Memory B cell (primary cell): ENCODE measurements around the gene MREG.
"Not testable (repeated sequence)": the region's sequence is repeated elsewhere in the genome, so short reads cannot be mapped to it uniquely, and the experiment has no call there.

Experiments
- ATAC-seq: fragments of 150-1000 bp; cut with Tn5 transposase; 2 replicates; pipeline ENCODE4 v1.10.0; 2021; ENCODE audit warnings: low read depth, mild to moderate bottlenecking, moderate library complexity
- DNase-seq, 2 donors: peaks; one replicate each; pipeline ENCODE4 v3.0.0; 2022; ENCODE audit warnings: low spot score in 2 of 2
- H3K27ac Mint-ChIP-seq: one replicate; pipeline ENCODE4 v1.8.0; 2022; ENCODE audit warnings: mild to moderate bottlenecking, moderate library complexity, mixed read lengths
- H3K27me3 Mint-ChIP-seq: one replicate; pipeline ENCODE4 v1.8.0; 2022; ENCODE audit warnings: mixed read lengths
- H3K36me3 Mint-ChIP-seq: one replicate; pipeline ENCODE4 v1.8.0; 2022; ENCODE audit warnings: mild to moderate bottlenecking, mixed read lengths
- H3K4me1 Mint-ChIP-seq: one replicate; pipeline ENCODE4 v1.8.0; 2022; ENCODE audit warnings: mixed read lengths
- H3K4me3 Mint-ChIP-seq: one replicate; pipeline ENCODE4 v1.8.0; 2022; ENCODE audit warnings: mild to moderate bottlenecking, moderate library complexity, mixed read lengths
- H3K9me3 Mint-ChIP-seq: one replicate; pipeline ENCODE4 v1.8.0; 2022; ENCODE audit warnings: mixed read lengths

Gene MREG

DNA sequence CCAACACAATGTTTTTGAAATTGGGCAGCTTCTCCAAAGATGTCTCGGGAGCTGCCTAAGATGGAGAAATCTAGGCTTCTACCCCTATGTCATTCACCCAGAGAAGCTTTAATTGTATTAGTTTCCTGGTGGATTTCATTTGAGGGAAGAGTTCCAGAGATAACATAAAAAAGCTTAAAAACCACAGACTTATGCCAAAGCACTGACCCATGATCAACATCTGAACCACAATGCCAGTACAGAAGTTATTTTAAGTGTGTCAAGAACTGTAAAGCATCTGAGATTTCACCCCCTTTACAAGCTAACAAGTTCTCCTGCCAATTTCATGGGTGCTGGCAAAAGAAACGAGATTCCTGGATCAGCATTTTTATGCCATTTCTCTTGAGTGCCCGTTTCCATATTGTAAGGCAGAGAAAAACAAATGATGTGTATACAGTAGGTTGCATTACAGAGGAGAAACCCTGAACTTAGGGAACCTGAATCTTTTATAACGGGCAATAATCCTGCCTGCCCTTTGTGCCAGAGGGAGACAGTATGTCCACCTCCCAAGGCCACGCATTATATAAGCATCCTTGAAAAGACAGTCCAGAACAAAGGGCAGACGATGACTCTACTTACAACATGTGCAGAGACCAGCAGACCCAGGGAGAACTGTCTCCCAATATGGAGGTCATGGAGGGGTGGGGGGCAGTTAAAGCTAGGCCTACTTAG, 44.1 kb downstream of the MREG start:
- H3K4me1 Mint-ChIP-seq, result peaks cover 8% of the 10 kb centered on the region
- H3K27ac Mint-ChIP-seq, result no peak overlapping the region
- H3K36me3 Mint-ChIP-seq, result peaks cover 18% of the 10 kb centered on the region
- H3K27me3 Mint-ChIP-seq, result no peaks in the 10 kb centered on the region
- no peaks in the 10 kb centered on the region for H3K9me3 Mint-ChIP-seq
- H3K4me3 Mint-ChIP-seq, result no peak overlapping the region
- no peak for DNase-seq
- ATAC-seq, result no peak

DNA sequence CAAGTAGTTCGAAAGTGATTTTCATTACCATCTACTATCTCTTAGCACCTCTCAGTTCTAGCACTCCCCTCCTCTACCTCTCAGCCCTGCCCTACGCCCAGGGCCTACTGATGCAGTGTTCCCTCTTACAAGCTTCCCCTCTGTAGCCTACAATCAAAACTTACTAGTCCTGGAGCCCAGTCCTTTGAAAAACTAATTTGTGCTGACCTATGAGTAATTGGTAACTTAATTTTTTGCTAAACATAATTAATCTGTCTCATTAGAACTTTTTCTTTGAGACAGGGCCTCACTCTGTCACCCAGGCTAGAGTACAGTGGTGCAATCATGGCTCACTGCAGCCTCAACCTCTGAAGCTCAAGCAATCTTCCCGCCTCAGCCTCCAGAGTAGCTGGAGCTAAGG, 44.9 kb downstream of the MREG start:
- H3K9me3 Mint-ChIP-seq, result no peaks in the 10 kb centered on the region
- H3K4me3 Mint-ChIP-seq, result no peak overlapping the region
- H3K36me3 Mint-ChIP-seq, result peaks cover 18% of the 10 kb centered on the region
- no peaks in the 10 kb centered on the region for H3K27me3 Mint-ChIP-seq
- H3K4me1 Mint-ChIP-seq, result peaks cover 8% of the 10 kb centered on the region
- H3K27ac Mint-ChIP-seq, result no peak overlapping the region
- ATAC-seq, result no peak
- no peak for DNase-seq

GRCh38 chr2:215967590-215968378, 45.6 kb downstream of the MREG start:
- H3K4me3 Mint-ChIP-seq, result no peak overlapping the region
- ATAC-seq, result no peak
- peaks cover 12% of the 10 kb centered on the region for H3K36me3 Mint-ChIP-seq
- no peak for DNase-seq
- peaks cover 8% of the 10 kb centered on the region for H3K4me1 Mint-ChIP-seq
- no peaks in the 10 kb centered on the region for H3K9me3 Mint-ChIP-seq
- H3K27ac Mint-ChIP-seq, result no peak overlapping the region
- no peaks in the 10 kb centered on the region for H3K27me3 Mint-ChIP-seq

GRCh38 chr2:215966951-215967350, 46.4 kb downstream of the MREG start:
- ATAC-seq (no peak), DNase-seq (no peak)
- Mint-ChIP-seq H3K4me1 (peaks cover 8% of the 10 kb centered on the region), H3K4me3 (no peak overlapping the region), H3K36me3 (peaks cover 11% of the 10 kb centered on the region), H3K27ac (no peak overlapping the region), H3K9me3 (no peaks in the 10 kb centered on the region), H3K27me3 (no peaks in the 10 kb centered on the region)

- no peaks in the 10 kb centered on the region for H3K9me3 Mint-ChIP-seq
- DNase-seq (no peak), ATAC-seq (no peak)
- H3K27me3 Mint-ChIP-seq, result no peaks in the 10 kb centered on the region
- H3K4me3 Mint-ChIP-seq, result no peak overlapping the region
- H3K4me1 Mint-ChIP-seq, result peaks cover 8% of the 10 kb centered on the region
- H3K27ac Mint-ChIP-seq, result no peak overlapping the region
- peaks cover 8% of the 10 kb centered on the region for H3K36me3 Mint-ChIP-seq
Observed at GRCh38 chr2:215966274-215966673, 47.1 kb downstream of the MREG start.

DNA sequence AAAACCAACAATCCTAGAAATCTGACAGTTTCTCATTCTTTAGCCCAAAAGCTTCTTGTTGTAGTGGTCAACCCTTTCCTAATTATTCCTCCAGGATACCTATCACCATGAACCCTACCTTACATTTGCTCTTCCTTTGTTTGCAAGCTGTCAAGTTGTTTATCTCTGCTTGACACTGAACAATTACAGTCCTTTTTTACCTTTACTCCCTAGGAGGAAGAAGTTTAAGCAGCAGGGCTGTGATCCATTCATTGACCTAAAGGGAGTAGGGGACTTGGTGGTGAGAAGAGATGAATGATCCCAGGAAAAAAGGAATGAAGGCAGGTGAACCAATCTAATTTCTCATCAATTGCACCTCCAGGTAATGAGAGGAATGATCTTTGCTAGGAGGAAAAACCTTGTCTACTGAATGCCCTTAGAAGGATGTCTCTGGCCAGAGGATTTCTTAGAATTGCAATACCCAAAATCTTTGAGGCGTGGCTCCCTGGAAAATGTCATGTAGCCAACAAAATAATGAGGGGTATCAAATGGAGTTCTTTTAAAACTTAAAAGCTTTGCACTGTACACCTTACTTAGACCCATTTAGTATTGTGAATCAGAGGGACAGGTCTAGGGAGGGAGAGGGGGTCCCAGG, 47.7 kb downstream of the MREG start:
- Mint-ChIP-seq H3K27ac (no peak overlapping the region), H3K9me3 (no peaks in the 10 kb centered on the region), H3K4me1 (peaks cover 8% of the 10 kb centered on the region), H3K36me3 (peaks cover 6% of the 10 kb centered on the region), H3K4me3 (no peak overlapping the region), H3K27me3 (no peaks in the 10 kb centered on the region)
- ATAC-seq (no peak), DNase-seq (no peak)

DNA sequence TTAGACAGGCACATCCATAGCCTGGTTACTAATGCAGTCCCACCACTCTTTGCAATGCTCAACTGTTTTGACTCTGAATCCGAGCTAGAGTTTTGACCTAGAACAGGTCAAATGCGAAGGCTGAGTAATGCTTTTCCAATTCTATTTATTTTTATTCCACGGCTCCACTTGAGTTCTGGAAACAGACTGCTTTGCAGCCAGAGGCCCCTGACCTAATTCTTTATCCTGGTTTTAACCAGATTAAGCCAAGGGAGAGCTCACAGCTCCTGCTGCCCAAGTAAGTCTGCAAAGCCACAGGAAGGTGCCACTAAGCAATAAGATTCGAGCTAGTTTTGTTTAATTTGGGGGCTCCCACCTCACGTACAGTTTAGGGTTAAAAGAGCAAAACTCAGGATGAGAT, 51.4 kb downstream of the MREG start:
- Mint-ChIP-seq H3K27me3 (no peaks in the 10 kb centered on the region), H3K27ac (no peak overlapping the region), H3K4me1 (peaks cover 8% of the 10 kb centered on the region), H3K9me3 (peaks cover 4% of the 10 kb centered on the region), H3K4me3 (no peak overlapping the region), H3K36me3 (peaks cover 22% of the 10 kb centered on the region)
- no peak for DNase-seq
- ATAC-seq, result no peak

GRCh38 chr2:215958257-215958656, 55.1 kb downstream of the MREG start:
- Mint-ChIP-seq H3K27me3 (no peaks in the 10 kb centered on the region), H3K9me3 (peaks cover 4% of the 10 kb centered on the region), H3K27ac (no peak overlapping the region), H3K36me3 (peaks cover 26% of the 10 kb centered on the region), H3K4me1 (peaks cover 5% of the 10 kb centered on the region), H3K4me3 (no peak overlapping the region)
- no peak for ATAC-seq
- no peak for DNase-seq

- H3K27ac Mint-ChIP-seq, ATAC-seq, H3K4me3 Mint-ChIP-seq, H3K4me1 Mint-ChIP-seq, H3K9me3 Mint-ChIP-seq, H3K27me3 Mint-ChIP-seq, DNase-seq: not testable (repeated sequence)
- H3K36me3 Mint-ChIP-seq, result peaks cover 28% of the 10 kb centered on the region
Observed at GRCh38 chr2:215957354-215958122, 55.8 kb downstream of the MREG start.

GRCh38 chr2:215952860-215953637, 60.3 kb downstream of the MREG start:
- H3K4me1 Mint-ChIP-seq, result peaks cover 2% of the 10 kb centered on the region
- H3K27me3 Mint-ChIP-seq, result no peaks in the 10 kb centered on the region
- H3K27ac Mint-ChIP-seq, result no peak overlapping the region
- H3K9me3 Mint-ChIP-seq, result no peaks in the 10 kb centered on the region
- H3K4me3 Mint-ChIP-seq, result no peak overlapping the region
- peaks cover 13% of the 10 kb centered on the region for H3K36me3 Mint-ChIP-seq
- ATAC-seq (no peak), DNase-seq (no peak)

- H3K9me3 Mint-ChIP-seq, result no peaks in the 10 kb centered on the region
- no peak for ATAC-seq
- peaks cover 12% of the 10 kb centered on the region for H3K36me3 Mint-ChIP-seq
- no peak for DNase-seq
- H3K4me3 Mint-ChIP-seq, result no peak overlapping the region
- no peaks in the 10 kb centered on the region for H3K27me3 Mint-ChIP-seq
- H3K27ac Mint-ChIP-seq, result peak overlapping the region; percentile 6
- H3K4me1 Mint-ChIP-seq, result peaks cover 2% of the 10 kb centered on the region
Observed at GRCh38 chr2:215951558-215951957, 61.8 kb downstream of the MREG start.

GRCh38 chr2:215949991-215950404, 63.4 kb downstream of the MREG start:
- Mint-ChIP-seq H3K36me3 (peaks cover 20% of the 10 kb centered on the region), H3K27me3 (no peaks in the 10 kb centered on the region), H3K4me1 (peaks cover 2% of the 10 kb centered on the region), H3K27ac (no peak overlapping the region), H3K4me3 (no peak overlapping the region), H3K9me3 (no peaks in the 10 kb centered on the region)
- ATAC-seq (peak; percentile 61), DNase-seq (peak in 1 of 2 donors; percentile 4)

- ATAC-seq (no peak), DNase-seq (no peak)
- H3K36me3 Mint-ChIP-seq, result peaks cover 28% of the 10 kb centered on the region
- H3K4me3 Mint-ChIP-seq, result no peak overlapping the region
- no peaks in the 10 kb centered on the region for H3K27me3 Mint-ChIP-seq
- no peaks in the 10 kb centered on the region for H3K4me1 Mint-ChIP-seq
- H3K9me3 Mint-ChIP-seq, result no peaks in the 10 kb centered on the region
- no peak overlapping the region for H3K27ac Mint-ChIP-seq
Observed at GRCh38 chr2:215948051-215948450, 65.3 kb downstream of the MREG start.
